SK-N-SH treated with all-trans-retinoic acid at 6 μM for 48 hours (cell line): ENCODE measurements around the gene TMEM30A.
A peak's percentile ranks its signal among the peaks of the same experiment; 100 is the strongest.

Experiments used
- ATAC-seq: fragments of 200-7000 bp; cut with Tn5 transposase; 3 replicates; pipeline ENCODE4 v1.9.1; 2020; ENCODE audit warnings: mild to moderate bottlenecking, moderate library complexity
- ARNTL ChIP-seq: fragments of 450-650 bp; formaldehyde crosslinking; IDR thresholded peaks from 2 replicates; pipeline ENCODE4 v1.5.0; 2020; ENCODE audit warnings: low read depth, mild to moderate bottlenecking, moderate library complexity, borderline replicate concordance
- BACH2 ChIP-seq: fragments of 250-450 bp; sonication (Bioruptor Pico); IDR thresholded peaks from 2 replicates; pipeline ENCODE4 v1.9.0; 2021; ENCODE audit warnings: mild to moderate bottlenecking, borderline replicate concordance
- CREB5 ChIP-seq: fragments of 250-450 bp; sonication (Bioruptor Pico); IDR thresholded peaks from 2 replicates; pipeline ENCODE4 v1.5.1; 2020; ENCODE audit warnings: low read depth, mild to moderate bottlenecking, moderate library complexity
- CSDC2 ChIP-seq: fragments of 250-450 bp; sonication (Bioruptor Pico); IDR thresholded peaks from 2 replicates; pipeline ENCODE4 v1.5.0; 2020; ENCODE audit warnings: mild to moderate bottlenecking, moderate library complexity
- GLIS3 ChIP-seq: fragments of 250-450 bp; sonication (Bioruptor Pico); IDR thresholded peaks from 2 replicates; pipeline ENCODE4 v1.5.0; 2020; ENCODE audit warnings: mild to moderate bottlenecking, moderate library complexity
- ISL1 ChIP-seq: fragments of 250-450 bp; sonication (Bioruptor Pico); IDR thresholded peaks from 2 replicates; pipeline ENCODE4 v2.1.2; 2022; ENCODE audit warnings: mild to moderate bottlenecking, moderate library complexity
- OSR1 ChIP-seq: fragments of 250-450 bp; sonication (Bioruptor Pico); IDR thresholded peaks from 2 replicates; pipeline ENCODE4 v1.8.0; 2022; ENCODE audit warnings: moderate library complexity, mild to moderate bottlenecking, inconsistent platforms
- PATZ1 ChIP-seq: fragments of 250-450 bp; sonication (Bioruptor Pico); IDR thresholded peaks from 2 replicates; pipeline ENCODE4 v1.8.0; 2020; ENCODE audit warnings: mild to moderate bottlenecking, moderate library complexity, borderline replicate concordance
- POU6F1 ChIP-seq: fragments of 250-450 bp; sonication (Bioruptor Pico); IDR thresholded peaks from 2 replicates; pipeline ENCODE4 v1.8.0; 2021; ENCODE audit warnings: low read depth, mild to moderate bottlenecking, moderate library complexity, borderline replicate concordance
- PPARA ChIP-seq: fragments of 250-450 bp; sonication (Bioruptor Pico); IDR thresholded peaks from 2 replicates; pipeline ENCODE4 v1.5.0; 2020; ENCODE audit warnings: mild to moderate bottlenecking, borderline replicate concordance
- RARB ChIP-seq: fragments of 250-450 bp; sonication (Bioruptor Pico); IDR thresholded peaks from 2 replicates; pipeline ENCODE4 v1.8.0; 2021; ENCODE audit warnings: mild to moderate bottlenecking, moderate library complexity
- SNAI2 ChIP-seq: fragments of 250-450 bp; sonication (Bioruptor Pico); IDR thresholded peaks from 2 replicates; pipeline ENCODE4 v1.5.0; 2020; ENCODE audit warnings: mild to moderate bottlenecking, moderate library complexity
- TCF4 ChIP-seq: fragments of 250-450 bp; sonication (Bioruptor Pico); IDR thresholded peaks from 2 replicates; pipeline ENCODE4 v1.8.0; 2021; ENCODE audit warnings: mild to moderate bottlenecking, moderate library complexity, borderline replicate concordance
- TOX ChIP-seq: fragments of 250-450 bp; sonication (Bioruptor Pico); IDR thresholded peaks from 2 replicates; pipeline ENCODE4 v1.8.0; 2021; ENCODE audit warnings: mild to moderate bottlenecking, moderate library complexity, borderline replicate concordance
- TSHZ2 ChIP-seq: fragments of 250-450 bp; sonication (Bioruptor Pico); IDR thresholded peaks from 2 replicates; pipeline ENCODE4 v1.5.0; 2020; ENCODE audit warnings: mild to moderate bottlenecking, moderate library complexity
- ZC3H10 ChIP-seq: fragments of 250-450 bp; sonication (Bioruptor Pico); IDR thresholded peaks from 2 replicates; pipeline ENCODE4 v1.5.1; 2021; ENCODE audit warnings: mild to moderate bottlenecking, moderate library complexity
- ZFP3 ChIP-seq: fragments of 250-450 bp; sonication (Bioruptor Pico); IDR thresholded peaks from 2 replicates; pipeline ENCODE4 v1.5.0; 2020; ENCODE audit warnings: mild to moderate bottlenecking, moderate library complexity
- ZFP30 ChIP-seq: fragments of 450-650 bp; formaldehyde crosslinking; IDR thresholded peaks from 2 replicates; pipeline ENCODE4 v1.5.0; 2022; ENCODE audit warnings: mild to moderate bottlenecking, moderate library complexity
- ZNF565 ChIP-seq: fragments of 450-650 bp; formaldehyde crosslinking; conservative IDR thresholded peaks from 2 replicates; pipeline ENCODE4 v1.5.0; 2020; ENCODE audit warnings: low read depth, mild to moderate bottlenecking, moderate library complexity
- ZNF70 ChIP-seq: fragments of 450-650 bp; formaldehyde crosslinking; IDR thresholded peaks from 2 replicates; pipeline ENCODE4 v1.5.0; 2020; ENCODE audit warnings: mild to moderate bottlenecking, moderate library complexity
- ZNF8 ChIP-seq: fragments of 450-650 bp; formaldehyde crosslinking; IDR thresholded peaks from 2 replicates; pipeline ENCODE4 v1.5.0; 2020; ENCODE audit warnings: mild to moderate bottlenecking, moderate library complexity

Gene TMEM30A

GRCh38 chr6:75211920-75212590, 72.5 kb downstream of the TMEM30A start (continued):
- TF ChIP-seq POU6F1 (CRISPR knock-in tag): no peak
- no peak for TF ChIP-seq ISL1
- no peak for TF ChIP-seq CSDC2 (CRISPR knock-in tag)
- TF ChIP-seq CREB5: no peak
- no peak for TF ChIP-seq ZFP30 (CRISPR knock-in tag)
- no peak for TF ChIP-seq ZNF565 (CRISPR knock-in tag)
- no peak for TF ChIP-seq ZFP3 (CRISPR knock-in tag)
- TF ChIP-seq PPARA: no peak
- no peak for TF ChIP-seq ZNF70 (CRISPR knock-in tag)

- peak; percentile 39; the same call in 2 of the 3 replicates for ATAC-seq
- no peak for TF ChIP-seq RARB
- no peak for TF ChIP-seq ZFP3 (CRISPR knock-in tag)
- no peak for TF ChIP-seq ARNTL (CRISPR knock-in tag)
- no peak for TF ChIP-seq OSR1 (CRISPR knock-in tag)
- TF ChIP-seq ZNF8 (CRISPR knock-in tag): no peak
- TF ChIP-seq POU6F1 (CRISPR knock-in tag): no peak
- no peak for TF ChIP-seq BACH2 (CRISPR knock-in tag)
- TF ChIP-seq SNAI2: no peak
- TF ChIP-seq ZFP30 (CRISPR knock-in tag): no peak
- TF ChIP-seq ZNF70 (CRISPR knock-in tag): no peak
- TF ChIP-seq ZC3H10 (CRISPR knock-in tag): no peak
- no peak for TF ChIP-seq ISL1
- no peak for TF ChIP-seq GLIS3 (CRISPR knock-in tag)
- no peak for TF ChIP-seq PPARA
Observed at GRCh38 chr6:75210885-75211739, 73.5 kb downstream of the TMEM30A start.

- TF ChIP-seq CREB5 (no peak), RARB (no peak), ISL1 (no peak), PATZ1 (no peak), ZNF8 (CRISPR knock-in tag) (no peak), TOX (CRISPR knock-in tag) (no peak), CSDC2 (CRISPR knock-in tag) (no peak), BACH2 (CRISPR knock-in tag) (no peak), ZNF565 (CRISPR knock-in tag) (no peak), GLIS3 (CRISPR knock-in tag) (no peak), ZFP30 (CRISPR knock-in tag) (no peak), SNAI2 (no peak), TCF4 (no peak), TSHZ2 (CRISPR knock-in tag) (no peak), PPARA (no peak), ZNF70 (CRISPR knock-in tag) (no peak)
- no peak for ATAC-seq
Observed at GRCh38 chr6:75209184-75209723, 75.3 kb downstream of the TMEM30A start.
